GF-D8 (cell line): ENCODE measurements around the gene AKAP6.

Experiments used
- DNase-seq: peaks from one replicate; lab custom pipeline; 2025; lab: John Stamatoyannopoulos, UW

AKAP6 gene

DNA sequence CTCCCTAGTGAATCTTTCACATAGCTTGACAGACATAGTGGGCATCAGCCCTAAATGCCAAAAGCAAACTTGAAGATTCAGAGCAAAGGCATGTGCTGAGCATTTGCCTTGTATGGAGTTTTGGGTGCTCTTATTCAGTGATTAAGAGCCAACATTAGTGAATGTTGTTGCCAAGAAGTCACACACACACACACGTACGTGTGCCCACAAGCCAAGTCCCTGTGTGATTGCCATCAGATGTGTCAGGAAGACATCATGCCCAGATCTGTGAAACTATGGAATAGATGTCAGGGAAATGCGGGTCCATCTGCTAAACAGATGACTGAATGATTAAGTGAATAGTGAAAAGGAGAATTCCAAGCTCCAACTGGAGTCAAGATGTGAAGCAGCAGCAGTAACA lies 149.0 kb downstream of the AKAP6 start:
- no peak for DNase-seq

- DNase-seq = no peak
These were observed 151.2 kb downstream of the AKAP6 start for GRCh38 chr14:32480337-32480736.

DNA sequence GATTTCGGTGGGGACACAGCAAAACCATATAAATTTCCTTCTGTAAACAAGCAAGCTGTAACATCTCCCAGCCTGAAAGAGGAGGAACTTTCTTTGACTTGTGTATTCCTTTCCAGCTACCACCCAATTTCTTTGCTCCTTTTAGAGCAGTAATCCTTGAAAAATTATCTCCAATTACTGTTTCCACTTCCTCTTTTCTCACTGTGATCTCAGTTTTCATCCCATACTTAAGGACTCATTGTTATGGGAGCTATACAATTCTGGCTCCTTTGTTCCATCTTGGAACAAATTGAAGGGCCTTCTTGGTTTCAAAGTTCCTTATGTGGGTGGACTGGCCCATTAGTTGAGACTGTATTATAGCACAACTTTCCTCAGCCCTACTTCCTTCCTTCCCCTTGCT lies 152.6 kb downstream of the AKAP6 start:
- DNase-seq = no peak

GRCh38 chr14:32491416-32492016 lies 162.4 kb downstream of the AKAP6 start:
- no peak for DNase-seq

GRCh38 chr14:32492457-32492856 lies 163.4 kb downstream of the AKAP6 start:
- no peak for DNase-seq

DNA sequence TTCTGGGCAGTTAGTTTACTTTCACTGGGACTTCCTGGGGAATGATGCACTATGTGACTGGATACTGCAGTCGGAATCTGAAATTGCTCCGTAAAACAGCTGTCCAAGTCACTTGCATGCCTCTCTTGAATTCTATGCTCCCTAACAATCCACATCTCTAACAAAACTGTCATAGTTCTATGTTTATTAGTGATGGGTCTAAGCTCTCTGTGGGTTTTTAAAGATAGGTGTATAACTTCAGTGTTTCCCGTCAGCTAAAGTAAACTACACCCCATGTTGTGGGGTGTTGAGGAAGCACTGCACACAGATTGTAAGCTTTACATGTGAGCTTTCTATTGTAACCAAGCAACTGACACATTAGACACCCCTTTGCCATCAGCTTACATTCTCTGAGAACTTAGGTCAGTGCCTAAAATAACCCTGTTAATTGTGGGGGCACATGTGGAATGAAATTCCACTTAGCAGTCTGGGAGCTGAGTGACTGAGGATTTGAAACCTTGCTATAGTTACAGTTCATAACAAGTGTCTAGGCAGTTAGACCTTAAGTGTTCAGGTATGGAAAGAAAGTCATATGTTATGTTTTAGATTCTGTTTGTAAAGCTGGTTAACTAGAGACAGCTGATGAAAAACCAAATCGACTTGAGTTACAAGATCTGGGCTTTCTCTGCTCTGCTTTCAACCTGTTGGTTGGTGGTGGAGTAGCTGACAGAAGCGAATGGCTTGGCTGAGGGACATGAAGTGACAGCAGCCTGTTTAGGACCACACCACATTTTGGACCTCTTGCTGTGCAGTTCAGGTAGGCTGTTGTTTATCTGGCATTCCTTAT lies 165.7 kb downstream of the AKAP6 start:
- no peak for DNase-seq

DNA sequence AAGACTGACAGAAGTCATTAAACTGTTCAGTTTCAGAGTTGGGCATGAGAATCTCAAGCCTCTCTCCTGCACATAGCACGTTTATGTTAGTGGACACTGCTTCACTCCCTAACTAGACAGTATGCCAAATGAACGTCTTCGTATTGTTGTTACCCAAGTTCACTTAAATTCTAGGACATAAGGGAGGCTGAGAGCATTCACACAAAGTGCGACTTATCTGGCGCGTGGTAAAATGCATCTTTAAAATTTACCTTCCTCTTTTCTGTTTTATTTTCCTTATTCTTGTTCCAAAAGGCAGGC lies 166.3 kb downstream of the AKAP6 start:
- DNase-seq = no peak

GRCh38 chr14:32497248-32497647 lies 168.2 kb downstream of the AKAP6 start:
- no peak for DNase-seq

GRCh38 chr14:32507029-32507984 lies 178.2 kb downstream of the AKAP6 start:
- DNase-seq = no peak

GRCh38 chr14:32508281-32508680 lies 179.2 kb downstream of the AKAP6 start:
- DNase-seq = no peak

- DNase-seq = no peak
These were observed 180.6 kb downstream of the AKAP6 start for GRCh38 chr14:32509632-32510187.

DNA sequence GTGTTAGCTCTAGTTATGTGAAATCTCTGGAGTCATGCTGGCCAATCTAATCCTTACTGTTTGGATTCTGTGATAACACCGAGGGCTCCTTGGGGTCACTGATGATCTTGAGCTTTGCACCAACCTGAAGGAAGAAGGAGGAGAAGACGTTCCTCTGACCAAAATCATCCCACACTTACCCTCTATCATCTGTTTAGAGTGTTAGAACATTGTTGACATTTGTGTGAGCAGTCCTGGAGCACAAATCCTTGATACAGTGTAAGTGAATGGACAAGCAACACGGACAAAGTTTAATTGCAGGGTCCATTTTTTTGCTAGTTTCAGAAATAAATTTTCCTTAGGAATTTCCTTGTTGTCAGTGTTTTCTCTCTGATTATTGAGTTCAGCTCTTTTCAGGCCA lies 181.7 kb downstream of the AKAP6 start:
- DNase-seq = no peak

DNA sequence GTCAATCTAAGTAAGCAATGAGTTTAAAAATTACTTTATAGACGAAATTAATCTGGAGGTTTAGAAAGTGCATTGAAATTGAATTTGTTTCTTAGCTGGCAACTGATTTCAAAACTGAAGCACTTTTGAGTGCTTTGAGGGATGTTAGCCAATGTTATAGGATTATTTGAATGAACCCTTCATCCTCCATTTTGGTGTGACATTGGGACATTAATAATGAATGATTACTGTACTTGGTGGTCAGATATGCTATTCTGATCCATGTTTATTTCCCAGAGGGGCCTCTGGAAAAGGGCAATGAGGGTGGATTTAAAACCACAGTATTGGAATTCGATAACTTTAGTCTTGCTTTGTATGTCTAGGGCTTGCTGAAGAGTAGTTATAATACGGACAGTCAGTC lies 183.2 kb downstream of the AKAP6 start:
- no peak for DNase-seq

DNA sequence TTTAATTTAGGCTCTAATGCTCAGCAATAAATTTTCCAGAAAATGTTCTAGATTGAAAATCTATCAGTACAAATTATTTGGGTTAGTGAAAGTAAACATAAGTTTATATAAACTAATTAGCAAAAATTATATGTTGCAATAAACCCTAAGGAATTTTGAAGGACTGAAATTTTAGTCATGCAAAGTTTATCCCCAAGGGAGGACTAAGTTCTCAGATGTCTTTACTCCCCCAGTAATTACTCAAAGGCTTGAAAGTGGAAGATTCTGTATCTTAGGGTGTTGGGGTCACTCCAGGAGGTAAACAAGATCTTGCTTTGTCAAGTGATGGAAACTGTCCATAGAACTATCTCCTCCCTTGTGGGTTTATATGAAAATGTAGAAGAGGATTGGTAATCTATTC lies 183.7 kb downstream of the AKAP6 start:
- DNase-seq = no peak

- no peak for DNase-seq
These were observed 184.5 kb downstream of the AKAP6 start for GRCh38 chr14:32513571-32514009.

- DNase-seq = no peak
These were observed 185.1 kb downstream of the AKAP6 start for GRCh38 chr14:32514236-32514635.

GRCh38 chr14:32514681-32515080 lies 185.6 kb downstream of the AKAP6 start:
- no peak for DNase-seq

GRCh38 chr14:32524609-32525375 lies 195.7 kb downstream of the AKAP6 start:
- no peak for DNase-seq

DNA sequence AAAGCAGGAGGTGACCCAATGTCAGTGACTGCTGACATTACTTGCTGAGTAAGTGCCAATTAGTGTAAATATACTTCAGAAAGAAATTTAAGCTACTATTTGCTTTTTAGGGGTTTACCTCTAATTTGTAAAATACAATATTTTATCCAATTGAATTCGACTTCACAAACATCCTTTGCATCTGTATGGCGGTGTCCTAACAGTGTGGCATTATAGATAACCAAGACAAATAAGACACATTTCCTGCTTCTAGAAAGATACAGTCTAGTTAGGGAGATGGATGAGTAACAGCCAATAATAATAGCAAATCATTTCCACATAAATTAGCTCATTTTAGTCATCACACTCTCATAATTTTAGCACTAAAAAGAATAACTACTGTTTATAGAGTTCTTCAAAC lies 196.5 kb downstream of the AKAP6 start:
- DNase-seq = no peak

GRCh38 chr14:32530800-32531199 lies 201.7 kb downstream of the AKAP6 start:
- no peak for DNase-seq

DNA sequence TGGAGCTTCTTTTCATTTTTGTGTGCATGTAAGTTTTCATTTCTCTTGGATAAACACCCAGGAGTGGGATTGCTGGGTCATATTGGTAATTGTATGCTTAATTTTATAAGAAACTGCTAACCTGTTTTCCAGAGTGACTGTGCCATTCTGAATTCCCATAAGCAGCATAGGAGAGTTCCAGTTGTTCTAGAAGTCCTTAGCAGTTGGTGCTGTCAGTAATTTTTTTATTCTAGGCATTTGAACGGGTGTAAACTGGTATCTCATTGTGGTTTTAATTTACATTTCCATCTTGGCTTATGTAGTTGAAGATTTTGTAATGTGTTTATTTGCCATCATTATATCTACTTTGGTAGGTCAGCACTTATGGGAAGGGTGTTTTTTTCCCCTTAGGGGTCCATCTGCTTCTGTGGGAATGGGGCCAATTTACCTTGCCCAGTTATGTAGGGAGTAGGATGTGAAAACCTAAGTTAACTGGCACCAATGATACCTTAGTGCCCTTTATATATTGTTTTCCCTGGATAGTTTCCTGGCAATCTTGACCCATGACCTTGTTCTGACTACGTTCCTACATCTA lies 202.9 kb downstream of the AKAP6 start:
- no peak for DNase-seq
